Suppressor macrophage (primary cell): ENCODE data around the gene MAMSTR.
"Not testable (repeated sequence)": the region's sequence is repeated elsewhere in the genome, so short reads cannot be mapped to it uniquely, and the experiment has no call there.

Source experiments
- DNase-seq, 4 experiments: peaks; one replicate each; pipeline ENCODE4 v3.0.0-alpha.2; 2020 to 2022
- total RNA-seq, 17 experiments: gene quantifications; one replicate each; lab custom pipeline; 2026; ENCODE audit warnings: mixed read lengths in 6 of 17, inconsistent platforms in 3 of 17; lab: John Stamatoyannopoulos, UW

The MAMSTR gene
- total RNA-seq: 0 to 2.1 (median 0.10) reads per million in 17 experiments

GRCh38 chr19:48719263-48720171 is at the start of gene MAMSTR:
TSS of gene MAMSTR (minus strand) at chr19:48719725. CDS start at chr19:48719031, 694 bp downstream.
- DNase-seq: no peak

DNA sequence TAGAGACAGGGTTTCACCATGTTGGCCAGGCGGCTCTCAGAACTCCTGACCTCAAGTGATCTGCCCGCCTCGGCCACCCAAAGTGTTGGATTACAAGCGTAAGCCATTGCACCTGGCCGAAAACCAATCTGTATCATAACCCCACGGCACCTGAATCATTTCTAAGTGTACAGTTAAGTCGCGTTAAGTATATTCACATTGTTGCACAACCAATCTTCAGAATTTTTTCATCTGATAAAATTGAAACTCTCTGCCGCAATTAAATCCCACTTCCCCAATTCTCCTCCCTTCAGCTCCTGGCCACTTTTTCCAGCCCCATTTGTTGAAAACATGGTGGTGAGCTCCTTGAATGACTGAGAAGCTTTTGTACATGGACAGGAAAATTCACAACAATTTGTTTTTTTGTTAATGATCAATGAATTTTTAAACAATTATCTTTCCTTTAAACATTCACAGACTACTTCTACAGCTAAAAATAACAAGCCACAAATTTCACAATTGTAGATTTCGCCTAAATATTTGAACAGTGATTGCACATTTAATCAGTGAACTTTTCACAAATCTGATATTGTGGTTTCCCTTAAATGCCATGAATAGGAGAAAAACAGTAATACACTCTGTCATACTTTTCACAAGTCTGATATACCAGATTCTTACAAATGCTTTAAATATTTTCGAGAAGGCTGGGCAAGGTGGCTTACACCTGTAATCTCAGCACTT is 49.6 kb upstream of the MAMSTR start:
- DNase-seq: peak; percentile 24 to 59 (median 52)

- not testable (repeated sequence) for DNase-seq
Measured at GRCh38 chr19:48768171-48768753, 48.7 kb upstream of the MAMSTR start.

GRCh38 chr19:48765816-48766215 is 46.3 kb upstream of the MAMSTR start:
- not testable (repeated sequence) for DNase-seq

- DNase-seq: peak; percentile 28 to 45 (median 34)
Measured at GRCh38 chr19:48760504-48761205, 41.1 kb upstream of the MAMSTR start.

GRCh38 chr19:48757741-48758144 is 38.2 kb upstream of the MAMSTR start:
- DNase-seq: no peak

DNA sequence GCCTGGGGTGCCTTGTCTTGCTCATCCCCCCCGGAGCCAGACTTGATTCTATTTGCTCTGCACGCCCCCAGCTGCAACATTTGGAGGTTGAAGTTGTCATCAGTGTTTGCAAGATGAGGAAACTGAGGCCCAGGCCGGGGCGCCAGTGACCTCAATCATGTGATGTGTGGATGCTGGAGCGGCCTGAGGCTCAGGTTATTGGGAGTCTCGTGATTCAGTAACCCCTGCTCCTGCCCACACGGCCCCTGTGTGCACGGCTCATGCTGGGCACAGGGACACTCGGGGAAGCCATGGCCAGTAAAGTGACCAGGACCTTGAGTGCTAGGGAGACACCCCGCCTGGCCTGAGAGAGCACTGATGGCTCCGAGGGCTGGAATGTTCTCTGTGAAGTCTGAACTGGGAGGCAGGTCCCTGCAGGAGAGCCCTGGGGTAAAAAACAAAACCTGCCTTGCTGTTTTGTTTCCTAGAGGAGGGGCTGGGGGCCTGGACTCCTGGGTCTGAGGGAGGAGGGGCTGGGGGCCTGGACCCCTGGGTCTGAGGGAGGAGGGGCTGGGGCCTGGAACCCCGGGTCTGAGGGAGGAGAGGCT is 37.7 kb upstream of the MAMSTR start:
- no peak for DNase-seq

GRCh38 chr19:48756686-48757085 is 37.2 kb upstream of the MAMSTR start:
- DNase-seq: no peak

GRCh38 chr19:48756212-48756611 is 36.7 kb upstream of the MAMSTR start:
- no peak for DNase-seq

- no peak for DNase-seq
Measured at GRCh38 chr19:48755787-48756186, 36.3 kb upstream of the MAMSTR start.

GRCh38 chr19:48755084-48755641 is 35.6 kb upstream of the MAMSTR start, which contains the start of gene FGF21:
TSS of gene FGF21 (plus strand) at chr19:48755524. CDS start at chr19:48756237, 713 bp downstream.
- no peak for DNase-seq

DNA sequence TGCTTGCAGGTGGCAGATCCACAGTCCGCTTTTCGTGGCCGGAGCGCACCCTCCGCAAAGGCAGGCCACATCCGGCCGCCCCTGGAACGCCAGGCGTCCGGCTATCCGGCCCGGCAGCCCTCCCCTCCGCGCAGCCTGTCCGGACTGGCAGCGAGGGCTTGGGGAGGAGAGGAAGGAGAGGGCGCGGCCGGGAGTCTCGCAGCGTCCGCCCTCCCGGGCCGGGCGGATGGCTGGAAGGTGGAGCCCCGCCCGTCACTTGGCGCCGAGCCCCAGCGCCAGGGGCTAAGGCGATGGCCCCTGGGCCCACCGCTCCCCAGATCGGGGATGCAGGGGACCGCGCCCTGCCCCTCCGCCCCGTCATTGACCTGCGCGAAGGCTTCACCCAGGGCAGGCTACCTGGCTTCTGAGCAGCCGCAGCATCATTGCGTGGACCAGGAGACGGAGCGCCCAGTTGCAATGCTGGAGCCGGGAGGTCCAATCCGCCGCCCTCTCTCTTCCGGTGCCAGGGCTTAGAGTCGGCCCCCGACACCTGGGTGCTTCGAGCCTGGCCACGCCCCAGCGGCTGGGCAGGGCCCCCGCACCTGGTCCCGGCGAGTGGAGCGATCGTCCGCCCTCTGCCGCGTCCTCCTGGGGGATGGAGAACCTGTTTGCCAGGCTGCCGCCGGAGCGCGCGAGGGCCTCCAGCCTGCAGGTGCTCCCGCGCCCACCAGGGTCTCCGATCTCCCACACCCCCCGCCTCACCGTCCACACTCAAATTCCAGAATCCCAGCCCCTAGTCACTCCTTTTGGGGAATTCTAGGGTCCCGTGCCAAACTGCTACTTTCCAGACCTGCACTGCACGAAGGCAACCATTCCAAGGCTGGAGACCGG is 33.2 kb upstream of the MAMSTR start, which contains the start of gene FUT1:
Gene FUT1 (minus strand): TSS at position 146 of the 870 bp plus-strand sequence. CDS start 1,360 bp downstream, outside the sequence.
- DNase-seq: peak; percentile 17 to 66 (median 42)

- DNase-seq: no peak
Measured at GRCh38 chr19:48751845-48752495, 32.4 kb upstream of the MAMSTR start.

- DNase-seq: no peak
Measured at GRCh38 chr19:48750771-48751504, 31.4 kb upstream of the MAMSTR start.

GRCh38 chr19:48750351-48750750 is 30.8 kb upstream of the MAMSTR start:
- DNase-seq: no peak

DNA sequence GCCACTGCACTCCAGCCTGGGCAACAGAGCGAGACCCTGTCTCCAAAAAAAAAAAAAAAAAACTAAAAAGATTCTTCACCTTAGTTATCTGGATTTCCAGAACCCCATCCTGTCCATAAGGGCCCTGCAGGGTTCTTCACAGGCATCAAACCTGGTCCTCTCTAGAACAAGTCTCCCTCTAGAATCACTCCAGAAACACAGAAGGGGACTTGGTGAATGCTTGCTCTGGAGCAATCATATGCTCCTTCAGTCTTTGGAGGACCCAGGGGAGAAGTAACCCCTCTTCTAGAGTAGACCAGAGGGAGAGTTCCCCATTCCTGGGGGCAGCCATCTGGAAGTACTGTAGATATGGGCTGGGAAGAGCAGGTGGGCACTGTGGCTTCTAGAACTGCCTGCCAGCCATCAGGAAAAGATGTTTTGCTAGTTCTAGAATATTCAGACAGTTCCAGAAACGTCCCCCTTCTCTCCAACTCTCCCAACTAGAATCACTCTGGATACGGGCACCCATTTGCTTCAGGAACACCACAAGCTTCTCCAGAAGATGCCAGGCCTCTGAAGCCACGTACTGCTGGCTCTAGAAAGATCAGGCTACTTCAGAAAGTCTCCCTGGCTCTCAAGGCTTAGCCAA is 30.2 kb upstream of the MAMSTR start:
- DNase-seq: no peak

DNA sequence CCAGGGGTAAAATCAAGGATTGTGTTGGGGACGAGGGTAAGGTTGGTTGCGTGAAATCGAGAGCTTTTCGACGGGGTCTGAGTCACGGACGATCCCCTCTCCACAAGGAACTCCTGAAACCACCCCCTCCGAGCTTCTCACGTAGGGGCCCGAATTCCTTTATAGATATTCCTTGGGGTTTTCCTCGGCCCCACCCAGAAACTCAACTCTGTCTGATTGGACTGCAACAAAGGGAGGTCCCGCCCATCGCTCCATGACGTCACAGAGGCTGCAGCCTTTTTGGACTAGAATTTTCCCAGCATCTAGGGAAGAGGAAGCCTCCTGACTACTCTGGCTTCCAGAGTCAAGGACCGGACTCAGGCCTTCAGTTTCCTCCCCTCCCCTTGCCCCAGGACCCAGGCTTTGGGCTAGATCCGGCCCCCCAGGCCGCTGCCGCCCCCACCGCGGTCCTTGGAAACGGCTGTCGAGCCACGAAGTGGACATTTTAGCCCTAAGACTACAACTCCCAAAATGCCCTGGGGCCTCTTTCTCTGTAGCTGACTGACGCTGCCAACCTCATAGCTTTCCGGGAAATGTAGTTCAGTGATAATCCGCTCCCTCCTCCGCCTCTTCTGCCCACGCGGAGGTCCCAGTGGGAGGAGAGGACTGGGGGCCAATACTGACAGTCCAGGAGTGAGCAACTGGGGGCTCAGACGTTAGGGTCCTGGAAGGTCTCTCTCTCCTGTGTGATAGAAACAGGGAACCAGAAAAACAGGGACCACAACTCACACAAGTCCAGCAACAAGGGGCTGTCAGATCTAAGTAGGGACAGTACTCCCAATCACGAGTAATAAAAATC is 27.4 kb upstream of the MAMSTR start, which contains the start of gene IZUMO1:
Gene IZUMO1 (minus strand): TSS at position 172 of the 838 bp plus-strand sequence. CDS start 1,050 bp downstream, outside the sequence.
- peak; percentile 74 to 84 (median 78) for DNase-seq
